ENCODE results near the gene SH3PXD2B. TPM values are rescaled to one million over a fixed set of nuclear protein-coding genes. Genes with fewer than 3 reads are reported as not detected.

The SH3PXD2B gene
- total and polyA plus RNA-seq, 2 of the 4 experiments (the other 2 are of a cell fraction): 8.2 to 14.4 TPM

DNA sequence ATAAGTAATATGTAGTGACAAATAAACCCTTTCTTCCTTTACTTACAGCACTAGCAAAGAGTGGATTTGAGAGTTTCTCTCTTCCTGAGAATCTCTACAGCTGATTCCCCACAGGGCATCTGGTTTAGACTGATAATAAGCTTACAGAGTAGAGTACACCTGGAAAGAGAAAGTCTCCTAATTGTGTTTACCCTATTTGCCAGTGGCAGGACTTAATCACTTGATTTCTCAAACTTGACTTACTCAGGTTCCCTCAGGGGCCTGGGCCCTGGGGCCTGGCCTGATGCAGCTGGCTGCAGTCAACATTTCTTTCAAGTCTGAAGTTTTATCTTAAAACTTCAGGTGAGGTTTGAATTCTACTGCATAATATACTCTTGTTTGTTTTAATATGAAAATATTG, 132.7 kb downstream of the SH3PXD2B start:
- Histone ChIP-seq H4K5ac (ENCODE audit: low read depth, low read length) (no peak overlapping the region), H2AFZ (replicated peaks; ENCODE audit: low read length, poor library complexity) (no peak overlapping the region), H2BK20ac (ENCODE audit: low read depth, low read length) (no peak overlapping the region), H3K9ac (ENCODE audit: low read depth, low read length) (no peak overlapping the region), H3K18ac (ENCODE audit: low read depth, low read length) (no peak overlapping the region), H2BK120ac (ENCODE audit: low read depth, low read length) (no peak overlapping the region), H2AK9ac (replicated peaks; ENCODE audit: low read depth, low read length, poor library complexity) (no peak overlapping the region), H3K4ac (ENCODE audit: low read depth, low read length) (no peak overlapping the region), H2BK15ac (ENCODE audit: low read depth, low read length) (no peak overlapping the region), H3K9me3 (ENCODE audit: control insufficient read depth, insufficient read depth, low read length) (no peaks in the 10 kb centered on the region), H3K14ac (replicated peaks; ENCODE audit: low read depth, low read length) (no peak overlapping the region), H3K23ac (ENCODE audit: low read depth, low read length) (no peak overlapping the region), H3K4me1 (ENCODE audit: control insufficient read depth, insufficient read depth, low read length) (no peaks in the 10 kb centered on the region), H3K9me1 (ENCODE audit: insufficient read depth, low read length) (no peaks in the 10 kb centered on the region), H2BK5ac (ENCODE audit: low read depth, low read length, poor library complexity, severe bottlenecking) (no peak overlapping the region), H3K4me3 (ENCODE audit: insufficient read depth, low read depth, low read length) (no peak overlapping the region), H4K8ac (ENCODE audit: low read depth in 2 of 2, low read length in 2 of 2) (no peak overlapping the region), H3K79me1 (ENCODE audit: low read depth in 1 of 2, low read length in 2 of 2) (no peaks in the 10 kb centered on the region), H3K4me2 (ENCODE audit: low read depth, low read length) (no peak overlapping the region), H3K27me3 (ENCODE audit: control insufficient read depth, insufficient read depth, low read length) (no peaks in the 10 kb centered on the region), H3K56ac (ENCODE audit: extremely low read depth, insufficient read depth, low read length) (no peak overlapping the region), H3K36me3 (ENCODE audit: control insufficient read depth, insufficient read depth, low read length) (no peaks in the 10 kb centered on the region), H2AK5ac (ENCODE audit: low read depth, low read length) (no peak overlapping the region), H4K20me1 (ENCODE audit: insufficient read depth, low read length) (no peaks in the 10 kb centered on the region), H4K91ac (ENCODE audit: insufficient read depth, low read depth, low read length) (no peak overlapping the region), H3K27ac (ENCODE audit: insufficient read depth, low read length) (no peak overlapping the region)
- intact Hi-C loops (cut with micrococcal nuclease): no loop called here
- TF ChIP-seq USF2 (IDR thresholded peaks at IDR 0.05; ENCODE audit: low read depth, low read length) (no peak), POLR2A (IDR thresholded peaks at IDR 0.05; ENCODE audit: low read depth, low read length) (no peak), CHD1 (IDR thresholded peaks at IDR 0.05; ENCODE audit: low read depth, low read length) (no peak), BHLHE40 (IDR thresholded peaks at IDR 0.05; ENCODE audit: low read depth, low read length) (no peak), NFE2L2 (IDR thresholded peaks at IDR 0.05; ENCODE audit: low read depth, low read length) (no peak), CEBPB (IDR thresholded peaks at IDR 0.05; ENCODE audit: low read depth, low read length) (no peak), RFX5 (IDR thresholded peaks at IDR 0.05; ENCODE audit: low read depth, low read length) (no peak), RCOR1 (IDR thresholded peaks at IDR 0.05; ENCODE audit: insufficient replicate concordance, low read length) (no peak), MAZ (IDR thresholded peaks at IDR 0.05; ENCODE audit: borderline replicate concordance, low read depth, low read length) (no peak), MAFK (IDR thresholded peaks at IDR 0.05; ENCODE audit: low read depth, low read length) (no peak), RAD21 (IDR thresholded peaks at IDR 0.05; ENCODE audit: low read length) (no peak), MXI1 (IDR thresholded peaks at IDR 0.05; ENCODE audit: borderline replicate concordance, low read depth, low read length) (no peak), SMC3 (IDR thresholded peaks at IDR 0.05; ENCODE audit: low read depth, low read length) (no peak), FOS (IDR thresholded peaks at IDR 0.05; ENCODE audit: low read depth, low read length) (no peak), CTCF (conservative IDR thresholded peaks at IDR 0.05; ENCODE audit: low read depth, low read length) (no peak)
- TF ChIP-seq, protein P1, sequence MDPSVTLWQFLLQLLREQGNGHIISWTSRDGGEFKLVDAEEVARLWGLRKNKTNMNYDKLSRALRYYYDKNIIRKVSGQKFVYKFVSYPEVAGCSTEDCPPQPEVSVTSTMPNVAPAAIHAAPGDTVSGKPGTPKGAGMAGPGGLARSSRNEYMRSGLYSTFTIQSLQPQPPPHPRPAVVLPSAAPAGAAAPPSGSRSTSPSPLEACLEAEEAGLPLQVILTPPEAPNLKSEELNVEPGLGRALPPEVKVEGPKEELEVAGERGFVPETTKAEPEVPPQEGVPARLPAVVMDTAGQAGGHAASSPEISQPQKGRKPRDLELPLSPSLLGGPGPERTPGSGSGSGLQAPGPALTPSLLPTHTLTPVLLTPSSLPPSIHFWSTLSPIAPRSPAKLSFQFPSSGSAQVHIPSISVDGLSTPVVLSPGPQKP (IDR thresholded peaks at IDR 0.05; ENCODE audit: borderline replicate concordance, low read depth, low read length): no peak
- no TSS peak for BruUV-seq (replicated peaks)
- ATAC-seq (ENCODE audit: low read depth) (no peak), DNase-seq (no peak)
- dilution Hi-C loops (cut with HindIII; ENCODE audit: low sequenced_read_pairs, unreplicated experiment): no loop called here
- ChIA-PET CTCF (no interaction called here), POLR2A (ENCODE audit: unreplicated experiment) (no interaction called here)
- in situ Hi-C loops (cut with MboI; ENCODE audit: low sequenced_read_pairs): no loop called here

All from IMR-90 (cell line).